Liver (tissue), 9 donors: ENCODE measurements around the gene DGCR2. TPM values are rescaled to one million over a fixed set of nuclear protein-coding genes. Genes with fewer than 3 reads are reported as not detected.

Experiments
- DNase-seq: peaks from one replicate; pipeline ENCODE4 v3.0.0-alpha.2; 2017; ENCODE audit warnings: low spot score
- H3K27ac ChIP-seq, 2 donors: one replicate each; pipeline ENCODE4 v1.7.0; 2013; ENCODE audit warnings: inconsistent platforms in 2 of 2, low read length in 2 of 2, control low read depth in 1 of 2, low read depth in 1 of 2, mild to moderate bottlenecking in 1 of 2
- H3K27me3 ChIP-seq, 4 donors: one replicate each; pipeline versions ENCODE4 v1.6.1 to v1.7.0; 2013; ENCODE audit warnings: low read length in 3 of 4, inconsistent platforms in 1 of 4, mild to moderate bottlenecking in 1 of 4, moderate library complexity in 1 of 4; ENCODE audit not compliant: control insufficient read depth in 4 of 4, insufficient read depth in 4 of 4
- H3K36me3 ChIP-seq, 4 donors: one replicate each; pipeline versions ENCODE4 v1.6.1 to v1.7.0; 2013; ENCODE audit warnings: low read length in 3 of 4, mild to moderate bottlenecking in 3 of 4, low read depth in 1 of 4, moderate library complexity in 1 of 4; ENCODE audit not compliant: control insufficient read depth in 4 of 4, insufficient read depth in 3 of 4
- H3K4me1 ChIP-seq, 4 donors: one replicate each; pipeline versions ENCODE4 v1.6.1 to v1.7.0; 2013; ENCODE audit warnings: low read length in 3 of 4, mild to moderate bottlenecking in 3 of 4, moderate library complexity in 1 of 4; ENCODE audit not compliant: control insufficient read depth in 4 of 4, insufficient read depth in 4 of 4
- H3K4me3 ChIP-seq, 3 donors: one replicate each; pipeline versions ENCODE4 v1.6.1 to v1.7.0; 2013; ENCODE audit warnings: low read length in 3 of 3, control low read depth in 1 of 3, low read depth in 1 of 3, mild to moderate bottlenecking in 1 of 3
- H3K9ac ChIP-seq, 2 donors: one replicate each; pipeline ENCODE4 v1.7.0; 2013; ENCODE audit warnings: low read length in 2 of 2, mild to moderate bottlenecking in 2 of 2, moderate library complexity in 2 of 2, control low read depth in 1 of 2, low read depth in 1 of 2
- H3K9me3 ChIP-seq, 4 donors: one replicate each; pipeline versions ENCODE4 v1.6.1 to v1.7.0; 2013; ENCODE audit warnings: low read length in 3 of 4; ENCODE audit not compliant: control insufficient read depth in 4 of 4
- ATF3 ChIP-seq: IDR thresholded peaks from 2 replicates; pipeline ENCODE4 v1.6.1; 2016; ENCODE audit warnings: antibody characterized with exemption
- EGR1 ChIP-seq, 2 donors: IDR thresholded peaks; 2 replicates each; pipeline ENCODE4 v1.6.1; 2016 to 2018; ENCODE audit warnings: antibody characterized with exemption in 2 of 2, low read depth in 2 of 2
- FOXA1 ChIP-seq: IDR thresholded peaks from 2 replicates; pipeline ENCODE4 v1.6.1; 2016; ENCODE audit warnings: antibody characterized with exemption
- FOXA2 ChIP-seq: IDR thresholded peaks from 2 replicates; pipeline ENCODE4 v1.6.1; 2016; ENCODE audit warnings: antibody characterized with exemption
- GABPA ChIP-seq, 2 donors: IDR thresholded peaks in 1 of 2; conservative IDR thresholded peaks in 1 of 2; 2 replicates each; pipeline ENCODE4 v1.6.1; 2016; ENCODE audit warnings: antibody characterized with exemption in 2 of 2, mild to moderate bottlenecking in 1 of 2, moderate library complexity in 1 of 2
- HNF4A ChIP-seq, 2 donors: conservative IDR thresholded peaks; 2 replicates each; pipeline ENCODE4 v1.6.1; 2016; ENCODE audit warnings: antibody characterized with exemption in 2 of 2, mild to moderate bottlenecking in 2 of 2
- HNF4G ChIP-seq: IDR thresholded peaks from 2 replicates; pipeline ENCODE4 v1.6.1; 2016; ENCODE audit warnings: antibody characterized with exemption
- NR2F2 ChIP-seq: IDR thresholded peaks from 2 replicates; pipeline ENCODE4 v1.6.1; 2016; ENCODE audit warnings: antibody characterized with exemption
- RAD21 ChIP-seq, 2 donors: IDR thresholded peaks; 2 replicates each; pipeline ENCODE4 v1.6.1; 2016; ENCODE audit warnings: antibody characterized with exemption in 2 of 2, mild to moderate bottlenecking in 2 of 2
- REST ChIP-seq: IDR thresholded peaks from 2 replicates; pipeline ENCODE4 v1.6.1; 2016; ENCODE audit warnings: antibody characterized with exemption, mild to moderate bottlenecking
- RXRA ChIP-seq, 2 donors: IDR thresholded peaks; 2 replicates each; pipeline ENCODE4 v1.6.1; 2017 to 2018; ENCODE audit warnings: antibody characterized with exemption in 2 of 2, mild to moderate bottlenecking in 1 of 2
- SP1 ChIP-seq: IDR thresholded peaks from 2 replicates; pipeline ENCODE4 v1.6.1; 2018; ENCODE audit warnings: antibody characterized with exemption, mild to moderate bottlenecking
- TAF1 ChIP-seq: conservative IDR thresholded peaks from 2 replicates; pipeline ENCODE4 v1.6.1; 2016; ENCODE audit warnings: antibody characterized with exemption, mild to moderate bottlenecking
- YY1 ChIP-seq: IDR thresholded peaks from 2 replicates; pipeline ENCODE4 v1.6.1; 2016; ENCODE audit warnings: antibody characterized with exemption, mild to moderate bottlenecking
- ZBTB33 ChIP-seq: IDR thresholded peaks from 2 replicates; pipeline ENCODE4 v1.6.1; 2016; ENCODE audit warnings: antibody characterized with exemption
- WGBS: extraction: QIAGEN DNeasy Blood & Tissue Kit; methylation state at CpG from one replicate; pipeline ENCODE4 v1.1.7; 2013; 5-methylcytosine and 5-hydroxymethylcytosine counted together
- polyA plus RNA-seq, 2 donors: library from polyadenylated mRNA; stranded (reverse) in 1 of 2; unstranded in 1 of 2; fragments of 200-250 nt in 1 of 2; fragments of >200 nt in 1 of 2; fragmentation: Nextera tagmentation in 1 of 2; extraction: Ambion mirVana in 1 of 2; gene quantifications; one replicate each; pipeline versions ENCODE4 v1.2.1 to v1.2.3, GENCODE V29; 2013 to 2015
- total RNA-seq, 2 donors: library from RNA; depleted of rRNA; stranded (reverse); fragments of >200 nt; gene quantifications; one replicate each; pipeline ENCODE4 v1.2.3, GENCODE V29; 2014
- TF ChIP-seq, protein P1 (sequence below): IDR thresholded peaks from 2 replicates; pipeline ENCODE4 v1.6.1; 2016; ENCODE audit warnings: antibody characterized with exemption
- TF ChIP-seq, protein P2 (sequence below): fragments of 150-350 bp; IDR thresholded peaks from 2 replicates; pipeline ENCODE4 v1.5.1; 2017; ENCODE audit warnings: improper control_type of control experiment, low read depth, low read length; ENCODE audit not compliant: missing input control
- donor health status: healthy.
- donor health status: healthy.
- donor health status: healthy.
- donor health status: healthy.
- donor health status: healthy.

The DGCR2 gene
- total and polyA plus RNA-seq, 4 donors: 11.2 to 30.0 (median 21.1) TPM

GRCh38 chr22:18990355-18991137 lies 131.7 kb downstream of the DGCR2 start:
- Histone ChIP-seq H3K4me1 (peaks cover 3 to 8% (median 6%) of the 10 kb centered on the region in 4 donors), H3K4me3 (no peak overlapping the region), H3K36me3 (no peaks in the 10 kb centered on the region), H3K9ac (no peak overlapping the region), H3K27me3 (no peaks in the 10 kb centered on the region), H3K27ac (no peak overlapping the region), H3K9me3 (no peaks in the 10 kb centered on the region)
- whole genome bisulfite sequencing: 93% methylated on average over 23 of the region's 23 CpGs
- DNase-seq: no peak
- TF ChIP-seq TAF1 (no peak), ATF3 (no peak), SP1 (no peak), REST (no peak), HNF4A (conservative IDR thresholded peaks at IDR 0.05) (no peak), FOXA2 (no peak), FOXA1 (no peak), EGR1 (IDR thresholded peaks at IDR 0.05; ENCODE audit: low read depth in 2 of 2) (no peak), NR2F2 (no peak), ZBTB33 (no peak), RAD21 (IDR thresholded peaks at IDR 0.05) (no peak), HNF4G (no peak), GABPA (IDR thresholded peaks at IDR 0.05 in 1 of 2, conservative IDR thresholded peaks at IDR 0.05 in 1 of 2) (no peak), YY1 (no peak)
- TF ChIP-seq, protein P1, sequence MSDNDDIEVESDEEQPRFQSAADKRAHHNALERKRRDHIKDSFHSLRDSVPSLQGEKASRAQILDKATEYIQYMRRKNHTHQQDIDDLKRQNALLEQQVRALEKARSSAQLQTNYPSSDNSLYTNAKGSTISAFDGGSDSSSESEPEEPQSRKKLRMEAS: no peak

DNA sequence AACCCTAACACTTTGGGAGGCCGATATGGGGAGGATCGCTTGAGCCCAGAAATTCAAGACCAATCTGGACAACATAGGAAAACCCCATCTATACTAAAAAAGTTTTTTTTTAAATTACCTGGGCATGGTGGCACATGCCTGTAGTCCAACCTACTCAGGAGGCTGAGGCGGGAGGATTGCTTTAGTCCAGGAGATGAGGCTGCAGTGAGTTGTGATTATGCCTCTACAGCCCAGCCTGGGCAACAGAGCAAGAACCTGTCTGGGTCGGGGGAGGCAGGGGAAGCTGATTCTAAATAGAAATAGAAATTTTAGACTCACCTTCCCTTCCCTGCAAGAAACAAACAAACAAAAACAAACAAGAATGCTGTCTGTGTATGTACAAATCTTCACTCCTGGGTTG lies 133.3 kb downstream of the DGCR2 start:
- WGBS: 94% methylated on average over 4 of the region's 4 CpGs
- H3K4me1 ChIP-seq: no peaks in the 10 kb centered on the region
- DNase-seq: no peak
- no peaks in the 10 kb centered on the region for H3K27me3 ChIP-seq
- no peak overlapping the region for H3K27ac ChIP-seq
- no peaks in the 10 kb centered on the region for H3K9me3 ChIP-seq
- H3K9ac ChIP-seq: no peak overlapping the region
- no peak for TF ChIP-seq ATF3
- TF ChIP-seq RXRA (IDR thresholded peaks at IDR 0.05): no peak
- TF ChIP-seq HNF4A (conservative IDR thresholded peaks at IDR 0.05): no peak
- TF ChIP-seq, protein P2, sequence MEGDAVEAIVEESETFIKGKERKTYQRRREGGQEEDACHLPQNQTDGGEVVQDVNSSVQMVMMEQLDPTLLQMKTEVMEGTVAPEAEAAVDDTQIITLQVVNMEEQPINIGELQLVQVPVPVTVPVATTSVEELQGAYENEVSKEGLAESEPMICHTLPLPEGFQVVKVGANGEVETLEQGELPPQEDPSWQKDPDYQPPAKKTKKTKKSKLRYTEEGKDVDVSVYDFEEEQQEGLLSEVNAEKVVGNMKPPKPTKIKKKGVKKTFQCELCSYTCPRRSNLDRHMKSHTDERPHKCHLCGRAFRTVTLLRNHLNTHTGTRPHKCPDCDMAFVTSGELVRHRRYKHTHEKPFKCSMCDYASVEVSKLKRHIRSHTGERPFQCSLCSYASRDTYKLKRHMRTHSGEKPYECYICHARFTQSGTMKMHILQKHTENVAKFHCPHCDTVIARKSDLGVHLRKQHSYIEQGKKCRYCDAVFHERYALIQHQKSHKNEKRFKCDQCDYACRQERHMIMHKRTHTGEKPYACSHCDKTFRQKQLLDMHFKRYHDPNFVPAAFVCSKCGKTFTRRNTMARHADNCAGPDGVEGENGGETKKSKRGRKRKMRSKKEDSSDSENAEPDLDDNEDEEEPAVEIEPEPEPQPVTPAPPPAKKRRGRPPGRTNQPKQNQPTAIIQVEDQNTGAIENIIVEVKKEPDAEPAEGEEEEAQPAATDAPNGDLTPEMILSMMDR: no peak
- TF ChIP-seq GABPA (IDR thresholded peaks at IDR 0.05 in 1 of 2, conservative IDR thresholded peaks at IDR 0.05 in 1 of 2): no peak
- no peak for TF ChIP-seq HNF4G
- TF ChIP-seq NR2F2: no peak
- TF ChIP-seq RAD21 (IDR thresholded peaks at IDR 0.05): no peak
- no peak for TF ChIP-seq FOXA2
- TF ChIP-seq YY1: no peak
- H3K36me3 ChIP-seq: no peaks in the 10 kb centered on the region
- no peak overlapping the region for H3K4me3 ChIP-seq
